Nephron (organoid): Measurements from ENCODE around the gene PLA2G4E.

Experiments used
- H3K27ac Mint-ChIP-seq, 3 experiments: 2 replicates each; pipeline ENCODE4 v1.8.0; 2020; ENCODE audit warnings: mixed read lengths in 3 of 3, mild to moderate bottlenecking in 2 of 3, moderate library complexity in 1 of 3
- H3K27me3 Mint-ChIP-seq: 2 replicates; pipeline ENCODE4 v1.8.0; 2021; ENCODE audit warnings: low read depth, mild to moderate bottlenecking, moderate library complexity, mixed read lengths
- H3K36me3 Mint-ChIP-seq: 2 replicates; pipeline ENCODE4 v1.8.0; 2020; ENCODE audit warnings: low read depth, mixed read lengths
- H3K4me1 Mint-ChIP-seq: 2 replicates; pipeline ENCODE4 v1.8.0; 2020; ENCODE audit warnings: mixed read lengths
- H3K4me3 Mint-ChIP-seq, 3 experiments: 2 replicates each; pipeline ENCODE4 v1.8.0; 2020; ENCODE audit warnings: mild to moderate bottlenecking in 3 of 3, mixed read lengths in 3 of 3, moderate library complexity in 2 of 3
- H3K9me3 Mint-ChIP-seq: 2 replicates; pipeline ENCODE4 v1.8.0; 2020; ENCODE audit warnings: mixed read lengths
- TF ChIP-seq, protein P1 (sequence below), 3 experiments: fragments of 200-600 bp; sonication (generic); IDR thresholded peaks; one replicate each; pipeline ENCODE4 v1.5.0; 2021; ENCODE audit warnings: antibody characterized with exemption in 3 of 3; ENCODE audit not compliant: unreplicated experiment in 3 of 3

Gene PLA2G4E

GRCh38 chr15:42038401-42038800 is 17.6 kb upstream of the PLA2G4E start:
- H3K27ac Mint-ChIP-seq, result no peak overlapping the region
- no peaks in the 10 kb centered on the region for H3K27me3 Mint-ChIP-seq
- H3K4me1 Mint-ChIP-seq, result no peaks in the 10 kb centered on the region
- no peaks in the 10 kb centered on the region for H3K9me3 Mint-ChIP-seq
- H3K36me3 Mint-ChIP-seq, result no peaks in the 10 kb centered on the region
- H3K4me3 Mint-ChIP-seq, result no peak overlapping the region
- TF ChIP-seq, protein P1, sequence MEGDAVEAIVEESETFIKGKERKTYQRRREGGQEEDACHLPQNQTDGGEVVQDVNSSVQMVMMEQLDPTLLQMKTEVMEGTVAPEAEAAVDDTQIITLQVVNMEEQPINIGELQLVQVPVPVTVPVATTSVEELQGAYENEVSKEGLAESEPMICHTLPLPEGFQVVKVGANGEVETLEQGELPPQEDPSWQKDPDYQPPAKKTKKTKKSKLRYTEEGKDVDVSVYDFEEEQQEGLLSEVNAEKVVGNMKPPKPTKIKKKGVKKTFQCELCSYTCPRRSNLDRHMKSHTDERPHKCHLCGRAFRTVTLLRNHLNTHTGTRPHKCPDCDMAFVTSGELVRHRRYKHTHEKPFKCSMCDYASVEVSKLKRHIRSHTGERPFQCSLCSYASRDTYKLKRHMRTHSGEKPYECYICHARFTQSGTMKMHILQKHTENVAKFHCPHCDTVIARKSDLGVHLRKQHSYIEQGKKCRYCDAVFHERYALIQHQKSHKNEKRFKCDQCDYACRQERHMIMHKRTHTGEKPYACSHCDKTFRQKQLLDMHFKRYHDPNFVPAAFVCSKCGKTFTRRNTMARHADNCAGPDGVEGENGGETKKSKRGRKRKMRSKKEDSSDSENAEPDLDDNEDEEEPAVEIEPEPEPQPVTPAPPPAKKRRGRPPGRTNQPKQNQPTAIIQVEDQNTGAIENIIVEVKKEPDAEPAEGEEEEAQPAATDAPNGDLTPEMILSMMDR (IDR thresholded peaks at IDR 0.05; ENCODE audit: unreplicated experiment in 3 of 3), result no peak

- no peaks in the 10 kb centered on the region for H3K36me3 Mint-ChIP-seq
- H3K4me1 Mint-ChIP-seq, result no peaks in the 10 kb centered on the region
- H3K9me3 Mint-ChIP-seq, result no peaks in the 10 kb centered on the region
- TF ChIP-seq, protein P1 (IDR thresholded peaks at IDR 0.05; ENCODE audit: unreplicated experiment in 3 of 3), result no peak
- H3K27me3 Mint-ChIP-seq, result no peaks in the 10 kb centered on the region
- no peak overlapping the region for H3K4me3 Mint-ChIP-seq
- no peak overlapping the region for H3K27ac Mint-ChIP-seq
These were observed 16.8 kb upstream of the PLA2G4E start for GRCh38 chr15:42037656-42038055.

DNA sequence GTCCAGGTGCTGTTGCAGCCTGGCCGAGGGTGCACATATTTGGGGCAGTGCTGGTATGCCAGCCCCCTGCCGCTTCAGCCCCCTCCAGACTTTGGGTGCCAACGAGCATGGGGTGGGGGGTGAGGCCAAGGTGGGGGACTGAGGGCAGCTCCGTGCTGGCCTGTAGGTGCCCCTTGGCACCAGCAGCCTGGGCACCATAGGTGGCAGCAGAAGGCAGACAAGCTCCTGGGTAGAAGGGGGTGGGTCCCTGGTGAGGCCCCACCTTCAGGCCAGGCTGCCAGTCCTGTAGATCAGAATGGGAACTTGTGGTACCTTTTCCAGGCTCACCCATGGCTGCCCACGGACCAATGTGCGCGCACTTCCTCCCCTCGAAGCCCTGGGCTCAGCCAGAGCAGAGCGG is 16.1 kb upstream of the PLA2G4E start:
- no peaks in the 10 kb centered on the region for H3K9me3 Mint-ChIP-seq
- H3K36me3 Mint-ChIP-seq, result no peaks in the 10 kb centered on the region
- no peaks in the 10 kb centered on the region for H3K27me3 Mint-ChIP-seq
- TF ChIP-seq, protein P1 (IDR thresholded peaks at IDR 0.05; ENCODE audit: unreplicated experiment in 3 of 3), result no peak
- no peak overlapping the region for H3K4me3 Mint-ChIP-seq
- H3K4me1 Mint-ChIP-seq, result no peaks in the 10 kb centered on the region
- no peak overlapping the region for H3K27ac Mint-ChIP-seq

- Mint-ChIP-seq H3K27ac (no peak overlapping the region), H3K27me3 (no peaks in the 10 kb centered on the region)
These were observed 15.5 kb upstream of the PLA2G4E start for GRCh38 chr15:42036112-42036905.

DNA sequence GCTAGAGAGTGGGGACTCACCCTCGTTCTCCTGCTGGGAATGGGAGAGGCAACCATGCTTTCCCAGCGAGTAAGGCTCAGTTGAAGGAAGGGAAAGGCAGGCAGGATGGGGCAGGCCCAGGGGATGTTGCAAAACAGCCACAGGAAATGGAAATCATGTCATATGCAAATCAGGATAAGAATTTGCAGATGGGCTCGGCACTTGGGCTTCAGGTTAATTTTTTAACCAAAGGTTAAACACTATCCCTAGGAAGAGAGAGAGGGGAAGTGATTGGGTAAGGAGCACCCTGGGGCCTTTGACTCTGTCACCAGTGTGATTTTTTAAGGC is 14.6 kb upstream of the PLA2G4E start:
- no peaks in the 10 kb centered on the region for H3K4me1 Mint-ChIP-seq
- TF ChIP-seq, protein P1 (IDR thresholded peaks at IDR 0.05; ENCODE audit: unreplicated experiment in 3 of 3), result no peak
- no peak overlapping the region for H3K27ac Mint-ChIP-seq
- H3K9me3 Mint-ChIP-seq, result no peaks in the 10 kb centered on the region
- H3K4me3 Mint-ChIP-seq, result no peak overlapping the region
- peaks cover 2% of the 10 kb centered on the region for H3K27me3 Mint-ChIP-seq
- no peaks in the 10 kb centered on the region for H3K36me3 Mint-ChIP-seq

More at GRCh38 chr15:42036112-42036905, 15.5 kb upstream of the PLA2G4E start:
- TF ChIP-seq, protein P1 (IDR thresholded peaks at IDR 0.05; ENCODE audit: unreplicated experiment in 3 of 3), result no peak
- Mint-ChIP-seq H3K4me3 (no peak overlapping the region), H3K9me3 (no peaks in the 10 kb centered on the region), H3K36me3 (no peaks in the 10 kb centered on the region), H3K4me1 (no peaks in the 10 kb centered on the region)
